Measurements from ENCODE around the gene COMMD7.

Gene COMMD7

DNA sequence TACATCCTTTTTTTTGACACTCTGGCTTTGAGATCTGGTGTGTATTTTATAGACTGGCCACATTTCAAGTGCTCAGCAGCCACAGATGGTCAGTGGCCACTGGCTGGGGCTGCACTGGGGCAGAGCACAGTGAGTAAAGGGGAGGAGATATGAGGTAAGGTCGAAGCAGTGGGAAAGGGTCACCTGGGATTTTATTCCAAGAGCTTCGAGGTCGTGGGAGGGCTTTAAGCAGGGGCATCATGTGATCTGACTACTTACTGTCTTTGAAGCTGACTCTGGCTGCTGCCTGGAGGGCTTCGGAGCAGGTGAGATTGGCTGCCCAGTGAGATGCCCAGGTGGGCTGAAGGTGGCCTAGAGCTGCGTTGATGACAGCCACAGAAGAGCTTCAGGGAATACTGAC, 76.2 kb downstream of the COMMD7 start:
- no peaks in the 10 kb centered on the region for H3K27me3 ChIP-seq
- H3K27ac ChIP-seq, result 0 out of 2 replicates have a peak overlapping the region, but pooled peaks have one; percentile 18
- H3K9me3 ChIP-seq, result no peaks in the 10 kb centered on the region
- TF ChIP-seq Cebpa-rat (IDR thresholded peaks at IDR 0.05), result no peak
- peak overlapping the region; percentile 40; the same call in 1 of the 2 replicates for H3K4me2 ChIP-seq
- peaks cover 71% of the 10 kb centered on the region for H3K4me1 ChIP-seq
- no peak overlapping the region for H3K4me3 ChIP-seq
- H3K9ac ChIP-seq, result no peak overlapping the region
- H3K36me3 ChIP-seq, result no peaks in the 10 kb centered on the region
- no peaks in the 10 kb centered on the region for H4K20me1 ChIP-seq

DNA sequence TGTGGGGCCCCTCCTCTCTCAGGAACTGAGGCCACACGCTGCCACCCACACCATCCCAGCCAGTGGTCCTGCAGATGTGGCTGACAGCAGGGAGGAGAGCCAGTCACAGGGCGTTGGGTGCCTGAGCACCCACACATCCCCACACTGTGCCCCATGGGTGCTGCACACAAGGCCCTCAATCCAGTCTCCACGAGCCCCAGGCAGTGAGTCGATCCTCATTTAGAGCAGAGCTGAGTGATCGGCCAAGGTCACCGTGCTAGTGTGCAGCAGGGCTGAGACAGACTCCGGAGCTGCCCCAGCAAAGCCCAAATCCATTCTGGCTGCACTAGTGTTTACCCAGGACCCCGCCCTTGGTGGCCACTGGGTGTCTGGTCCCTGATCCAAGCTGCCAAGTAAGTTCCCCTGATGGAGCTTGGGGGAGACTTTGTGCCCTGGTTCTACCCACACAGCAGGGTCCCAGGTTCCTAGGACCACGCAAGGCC, 78.5 kb downstream of the COMMD7 start:
- peaks cover 48% of the 10 kb centered on the region for H3K4me1 ChIP-seq
- no peaks in the 10 kb centered on the region for H4K20me1 ChIP-seq
- peaks cover 15% of the 10 kb centered on the region for H3K9me3 ChIP-seq
- H3K9ac ChIP-seq, result no peak overlapping the region
- H3K4me3 ChIP-seq, result no peak overlapping the region
- H3K4me2 ChIP-seq, result peak overlapping the region; percentile 45
- no peaks in the 10 kb centered on the region for H3K27me3 ChIP-seq
- TF ChIP-seq Cebpa-rat (IDR thresholded peaks at IDR 0.05), result no peak
- peak overlapping the region; percentile 39; the same call in 1 of the 2 replicates for H3K27ac ChIP-seq
- H3K36me3 ChIP-seq, result no peaks in the 10 kb centered on the region

DNA sequence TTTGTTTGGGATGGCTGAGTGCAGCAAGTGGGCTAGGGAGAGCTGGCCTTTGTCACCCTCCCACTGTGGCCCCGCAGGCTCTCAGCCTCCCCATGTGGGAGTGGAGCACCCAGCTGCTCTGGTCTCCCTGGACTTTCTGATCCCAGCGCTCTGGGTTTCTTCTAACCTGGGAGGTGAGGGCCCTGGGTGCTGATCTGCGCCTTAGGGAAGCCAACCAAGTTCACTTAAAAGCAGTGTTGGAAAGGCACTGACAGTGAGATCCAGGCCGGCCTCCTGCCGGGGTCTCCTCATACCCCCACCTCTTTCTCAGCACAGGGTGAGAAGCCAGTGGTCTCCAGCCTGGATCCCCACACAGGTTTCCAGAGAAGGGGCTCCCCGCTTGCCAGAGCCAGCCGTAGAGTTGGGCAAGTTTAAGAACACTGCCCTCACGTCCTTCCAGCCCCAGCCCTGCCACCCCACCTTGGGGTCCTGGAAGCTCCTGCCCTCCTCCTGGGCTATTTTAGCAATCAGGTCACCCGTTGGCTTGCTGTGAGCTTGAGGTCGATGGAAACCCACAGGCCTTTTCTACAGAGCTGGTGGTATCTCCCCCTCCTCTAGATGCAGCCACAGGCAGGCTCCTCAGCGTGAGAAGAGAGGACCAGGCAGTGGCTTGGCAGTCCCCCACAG, 79.1 kb downstream of the COMMD7 start:
- no peak for TF ChIP-seq Cebpa-rat (IDR thresholded peaks at IDR 0.05)
- no peaks in the 10 kb centered on the region for H3K27me3 ChIP-seq
- peak overlapping the region; percentile 45 for H3K4me2 ChIP-seq
- 0 out of 2 replicates have a peak overlapping the region, but pooled peaks have one; percentile 20 for H3K9ac ChIP-seq
- no peak overlapping the region for H3K4me3 ChIP-seq
- peaks cover 47% of the 10 kb centered on the region for H3K4me1 ChIP-seq
- H4K20me1 ChIP-seq, result no peaks in the 10 kb centered on the region
- H3K9me3 ChIP-seq, result peaks cover 15% of the 10 kb centered on the region
- H3K36me3 ChIP-seq, result no peaks in the 10 kb centered on the region
- peak overlapping the region; percentile 39 for H3K27ac ChIP-seq

DNA sequence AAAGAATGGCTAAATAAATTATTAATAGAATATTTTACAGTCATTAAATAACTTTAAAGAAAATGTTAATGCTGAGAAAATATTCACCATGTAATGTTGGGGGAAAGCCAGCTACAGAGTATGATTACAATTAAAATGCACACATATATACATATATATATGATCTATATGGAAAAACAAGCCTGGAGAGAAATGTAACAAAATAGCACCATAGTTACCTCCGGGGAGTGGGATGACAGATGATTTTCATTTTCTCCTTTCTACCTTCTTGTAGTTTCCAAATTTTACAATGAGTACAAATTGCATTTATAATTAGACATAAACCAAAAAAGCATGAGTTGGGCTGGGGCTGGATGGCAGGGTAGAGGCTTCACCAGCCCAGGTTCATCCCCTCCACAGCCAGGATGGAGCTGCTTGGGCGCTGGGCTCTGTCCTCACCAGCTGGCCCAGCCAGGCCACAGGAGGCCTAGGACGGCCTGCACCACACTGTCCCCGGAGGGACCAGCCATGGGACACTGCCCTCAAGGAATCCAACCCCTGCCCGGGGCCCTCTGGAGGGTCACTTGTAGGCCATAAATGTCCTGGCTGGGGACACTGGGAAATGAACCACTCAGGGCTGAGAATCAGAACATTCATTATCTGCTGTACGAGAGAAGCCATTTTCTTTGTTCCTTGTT, 79.8 kb downstream of the COMMD7 start:
- Histone ChIP-seq H3K27ac (peak overlapping the region; percentile 39), H3K9ac (0 out of 2 replicates have a peak overlapping the region, but pooled peaks have one; percentile 20), H3K4me1 (peaks cover 47% of the 10 kb centered on the region), H3K4me3 (no peak overlapping the region), H4K20me1 (no peaks in the 10 kb centered on the region), H3K4me2 (peak overlapping the region; percentile 4; the same call in 1 of the 2 replicates), H3K27me3 (no peaks in the 10 kb centered on the region), H3K36me3 (no peaks in the 10 kb centered on the region), H3K9me3 (peaks cover 15% of the 10 kb centered on the region)
- no peak for TF ChIP-seq Cebpa-rat (IDR thresholded peaks at IDR 0.05)

DNA sequence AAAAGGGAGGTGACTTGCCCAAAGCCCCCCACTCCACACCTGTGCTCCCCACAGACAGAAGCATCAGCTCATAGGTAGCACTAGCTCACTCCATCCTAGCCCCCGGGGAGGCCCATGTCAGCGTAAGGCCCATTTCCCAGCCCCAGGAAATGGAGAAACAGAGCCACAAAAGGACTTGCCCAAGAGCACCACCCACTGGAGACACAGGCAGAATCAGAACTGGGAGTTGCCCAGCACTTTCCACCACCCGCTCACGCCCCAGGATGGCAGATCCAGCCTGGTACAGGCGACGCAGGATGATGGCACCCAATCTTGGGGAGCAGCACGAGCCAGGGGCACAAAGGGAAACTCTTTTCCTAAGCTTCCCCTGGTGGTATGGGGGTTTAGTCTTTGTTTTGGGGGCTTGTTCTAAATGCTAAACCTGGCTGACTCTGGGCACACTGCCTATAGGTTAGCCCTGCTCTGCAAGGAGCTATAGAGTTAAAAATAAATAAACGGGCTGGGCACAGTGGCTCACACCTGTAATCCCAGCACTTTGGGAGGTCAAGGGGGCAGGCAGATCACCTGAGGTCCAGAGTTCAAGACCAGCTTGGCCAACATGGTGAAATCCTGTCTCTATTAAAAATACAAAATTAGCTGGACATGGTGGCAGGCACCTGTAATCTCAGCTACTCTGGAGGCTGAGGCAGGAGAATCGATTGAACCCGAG, 81.3 kb downstream of the COMMD7 start:
- no peaks in the 10 kb centered on the region for H3K27me3 ChIP-seq
- no peaks in the 10 kb centered on the region for H4K20me1 ChIP-seq
- H3K36me3 ChIP-seq, result no peaks in the 10 kb centered on the region
- 0 out of 2 replicates have a peak overlapping the region, but pooled peaks have one; percentile 24 for H3K9ac ChIP-seq
- TF ChIP-seq Cebpa-rat (IDR thresholded peaks at IDR 0.05), result no peak
- H3K9me3 ChIP-seq, result peaks cover 15% of the 10 kb centered on the region
- peaks cover 35% of the 10 kb centered on the region for H3K4me1 ChIP-seq
- no peak overlapping the region; the same call in 1 of the 2 replicates for H3K4me2 ChIP-seq
- no peak overlapping the region for H3K27ac ChIP-seq
- H3K4me3 ChIP-seq, result no peak overlapping the region

DNA sequence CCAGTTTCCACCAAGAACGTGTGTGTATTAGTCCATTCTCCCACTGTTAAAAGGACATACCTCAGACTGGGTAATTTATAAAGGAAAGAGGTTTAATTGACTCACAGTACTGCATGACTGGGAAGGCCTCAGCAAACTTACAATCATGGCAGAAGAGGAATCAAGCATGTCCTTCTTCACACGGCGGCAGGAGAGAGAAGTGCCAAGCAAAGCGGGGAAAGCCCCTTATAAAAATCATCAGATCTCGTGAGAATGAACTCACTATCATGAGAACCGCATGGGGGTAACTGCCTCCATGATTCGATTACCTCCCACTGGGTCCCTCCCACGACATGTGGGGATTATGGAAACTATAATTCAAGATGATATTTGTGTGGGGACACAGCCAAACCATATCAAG, 82.6 kb downstream of the COMMD7 start:
- H3K9me3 ChIP-seq, result peaks cover 15% of the 10 kb centered on the region
- no peaks in the 10 kb centered on the region for H3K27me3 ChIP-seq
- no peak overlapping the region for H3K9ac ChIP-seq
- no peaks in the 10 kb centered on the region for H3K36me3 ChIP-seq
- no peak overlapping the region for H3K4me3 ChIP-seq
- H3K4me2 ChIP-seq, result no peak overlapping the region
- H4K20me1 ChIP-seq, result no peaks in the 10 kb centered on the region
- H3K4me1 ChIP-seq, result peaks cover 32% of the 10 kb centered on the region
- no peak for TF ChIP-seq Cebpa-rat (IDR thresholded peaks at IDR 0.05)
- H3K27ac ChIP-seq, result no peak overlapping the region

DNA sequence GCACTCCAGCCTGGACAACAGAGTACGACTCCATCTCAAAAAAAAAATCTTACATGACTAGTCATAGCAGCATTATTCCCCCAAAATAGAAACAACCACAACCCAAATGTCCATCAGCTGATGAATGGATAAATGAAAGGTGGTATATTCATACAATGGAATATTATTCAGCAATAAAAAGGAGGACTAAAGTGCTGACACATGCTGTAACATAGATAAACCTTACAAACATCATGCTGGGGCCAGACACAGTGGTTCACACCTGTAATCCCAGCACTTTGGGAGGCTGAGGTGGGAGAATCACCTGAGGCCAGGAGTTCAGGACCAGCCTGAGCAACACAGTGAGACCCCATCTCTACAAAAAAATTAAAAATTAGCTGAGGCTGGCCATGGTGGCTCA, 86.4 kb downstream of the COMMD7 start:
- peaks cover 11% of the 10 kb centered on the region for H3K4me1 ChIP-seq
- peaks cover 15% of the 10 kb centered on the region for H3K9me3 ChIP-seq
- no peaks in the 10 kb centered on the region for H4K20me1 ChIP-seq
- TF ChIP-seq Cebpa-rat (IDR thresholded peaks at IDR 0.05), result no peak
- H3K4me3 ChIP-seq, result no peak overlapping the region
- no peaks in the 10 kb centered on the region for H3K27me3 ChIP-seq
- no peaks in the 10 kb centered on the region for H3K36me3 ChIP-seq
- H3K4me2 ChIP-seq, result no peak overlapping the region
- H3K27ac ChIP-seq, result no peak overlapping the region
- no peak overlapping the region for H3K9ac ChIP-seq

DNA sequence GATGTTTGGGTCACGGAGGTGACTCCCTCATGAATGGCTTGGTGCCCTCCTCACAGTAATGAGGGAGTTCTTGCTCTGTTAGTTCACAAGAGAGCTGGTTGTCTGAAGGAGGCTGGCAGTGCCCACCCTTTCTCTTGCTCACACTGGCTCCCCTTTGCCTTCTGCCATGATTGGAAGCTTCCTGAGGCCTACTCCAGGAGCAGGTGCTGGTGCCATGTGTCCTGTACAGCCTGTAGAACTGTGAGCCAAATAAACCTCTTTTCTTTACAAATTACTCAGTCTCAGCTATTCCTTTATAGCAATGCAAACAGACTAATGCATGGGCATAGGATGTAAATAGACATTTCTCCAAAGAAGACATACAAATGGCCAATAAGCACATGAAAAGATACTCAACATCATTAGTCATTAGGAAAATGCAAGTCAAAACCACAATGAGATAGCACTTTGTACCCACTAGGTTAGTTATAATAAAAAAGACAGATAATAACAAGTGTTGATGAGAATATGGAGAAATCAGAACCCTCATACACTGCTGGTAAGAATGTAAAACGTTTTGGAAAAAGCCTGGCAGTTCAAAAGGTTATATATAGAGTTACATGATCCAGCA, 87.3 kb downstream of the COMMD7 start:
- peaks cover 10% of the 10 kb centered on the region for H3K9me3 ChIP-seq
- no peak overlapping the region for H3K4me2 ChIP-seq
- H3K27me3 ChIP-seq, result no peaks in the 10 kb centered on the region
- no peaks in the 10 kb centered on the region for H4K20me1 ChIP-seq
- no peak for TF ChIP-seq Cebpa-rat (IDR thresholded peaks at IDR 0.05)
- no peak overlapping the region for H3K9ac ChIP-seq
- no peaks in the 10 kb centered on the region for H3K36me3 ChIP-seq
- no peak overlapping the region for H3K4me3 ChIP-seq
- H3K27ac ChIP-seq, result no peak overlapping the region
- H3K4me1 ChIP-seq, result peaks cover 19% of the 10 kb centered on the region

DNA sequence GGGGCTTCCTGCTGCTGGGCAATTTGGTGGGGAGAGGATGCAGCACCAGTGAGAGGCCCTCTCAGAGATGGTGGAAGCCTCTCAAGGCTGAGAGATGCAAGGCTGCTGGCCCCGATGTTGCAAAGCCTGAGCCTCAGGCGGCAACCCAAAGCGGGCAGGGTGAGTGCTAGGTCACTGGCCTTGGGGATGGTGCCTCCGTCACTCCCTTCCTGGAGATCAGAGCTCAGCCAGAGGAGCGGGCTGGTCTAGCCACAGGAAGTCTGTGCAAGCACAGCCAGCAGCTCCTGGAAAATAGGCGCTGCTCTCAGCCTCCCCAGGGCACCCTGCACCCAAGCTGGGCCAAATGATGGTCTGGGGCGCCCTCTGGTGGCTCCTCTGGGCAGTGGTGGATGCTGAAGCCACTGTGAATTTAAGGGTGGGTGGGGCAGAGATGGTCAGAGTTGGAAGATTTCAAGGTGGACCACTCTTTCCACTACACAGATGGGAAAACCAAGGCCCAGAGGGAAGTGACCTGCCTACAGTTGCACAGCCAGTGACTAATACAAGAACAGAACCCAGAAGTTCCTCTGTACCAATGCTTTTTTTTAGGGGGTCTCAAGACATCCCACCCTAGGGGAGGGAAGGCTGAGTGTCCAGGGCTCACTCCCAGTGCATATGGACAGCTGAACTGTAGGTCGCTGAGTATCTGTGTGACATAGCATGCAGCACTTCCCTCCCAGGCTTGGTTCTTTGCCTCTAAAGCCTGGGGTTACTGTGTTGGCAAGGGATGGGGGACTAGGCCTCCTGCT, 90.3 kb downstream of the COMMD7 start:
- Histone ChIP-seq H3K4me2 (peak overlapping the region; percentile 75), H3K4me1 (peaks cover 46% of the 10 kb centered on the region), H4K20me1 (no peaks in the 10 kb centered on the region), H3K36me3 (no peaks in the 10 kb centered on the region), H3K27me3 (no peaks in the 10 kb centered on the region), H3K9me3 (no peaks in the 10 kb centered on the region), H3K9ac (no peak overlapping the region), H3K4me3 (no peak overlapping the region), H3K27ac (no peak overlapping the region)
- TF ChIP-seq Cebpa-rat (IDR thresholded peaks at IDR 0.05), result no peak
